ENCODE data around the gene TMCO4.
"Not testable (repeated sequence)": the region's sequence is repeated elsewhere in the genome, so short reads cannot be mapped to it uniquely, and the experiment has no call there.

Gene TMCO4

DNA sequence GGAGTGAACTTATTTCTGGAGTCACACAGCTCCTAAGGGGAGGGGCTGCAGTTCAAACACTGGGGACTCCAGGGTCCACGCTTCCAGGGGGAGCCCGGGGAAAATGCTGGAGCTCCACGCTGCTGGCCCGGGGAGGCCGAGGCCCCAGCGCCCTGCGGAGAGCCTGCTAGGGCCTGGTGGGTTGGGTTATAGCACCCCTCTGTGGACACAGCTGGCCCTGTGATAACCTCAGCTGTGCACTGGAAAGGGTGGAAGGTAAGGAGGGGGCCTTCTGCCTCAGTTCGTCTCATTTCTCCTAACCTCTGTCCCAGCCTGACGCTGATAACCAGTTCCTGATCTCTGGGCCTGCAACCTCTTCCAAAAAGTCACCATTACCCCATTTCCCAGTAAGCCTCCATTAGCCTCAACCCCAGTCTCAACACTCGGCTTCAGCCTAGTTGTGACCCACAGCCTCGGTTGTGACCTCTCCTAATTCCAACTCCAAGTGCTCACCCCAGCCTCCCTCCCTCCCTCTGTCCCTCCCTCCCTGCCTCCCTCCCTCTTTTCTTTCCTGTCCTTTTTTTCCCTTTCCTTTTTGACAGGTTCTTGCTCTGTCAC lies 148.5 kb downstream of the TMCO4 start:
- DNase-seq, result peak; percentile 51 to 56

DNA sequence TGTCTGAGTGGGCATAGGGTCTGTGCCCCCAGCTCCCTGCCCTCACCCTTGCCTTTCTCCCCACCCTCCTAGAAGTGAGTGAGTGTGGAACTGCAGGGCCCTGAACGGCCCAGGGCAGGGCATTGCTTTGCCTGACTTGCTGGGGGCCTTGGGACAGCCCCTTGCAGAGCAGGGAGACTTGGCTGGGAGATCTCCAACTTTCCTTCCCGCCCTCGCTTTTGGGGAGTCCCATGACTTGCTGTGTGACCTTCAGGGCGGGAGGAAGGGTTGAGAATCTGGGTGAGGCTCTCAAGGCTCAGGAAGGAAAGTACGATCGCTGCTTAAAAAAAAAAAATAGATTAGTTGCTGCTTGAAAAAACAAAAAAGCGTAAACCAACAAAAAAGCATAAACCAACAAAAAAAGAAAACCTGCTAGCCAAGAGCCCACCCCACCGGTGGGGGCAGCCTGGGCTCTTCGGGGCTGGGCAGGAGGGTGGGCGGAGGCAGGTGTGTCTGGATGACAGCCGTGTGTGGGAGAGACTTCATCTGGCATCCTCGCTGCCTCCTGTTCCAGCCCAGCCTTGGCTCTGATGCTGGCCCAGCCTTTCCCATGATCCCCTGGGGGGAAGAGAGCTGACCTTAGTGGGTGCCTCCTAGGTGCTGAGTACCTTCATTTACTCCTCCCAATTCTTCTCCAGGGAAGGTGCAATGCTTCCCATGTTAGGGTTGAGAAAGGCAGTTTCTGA lies 149.1 kb downstream of the TMCO4 start:
- DNase-seq, result no peak

DNA sequence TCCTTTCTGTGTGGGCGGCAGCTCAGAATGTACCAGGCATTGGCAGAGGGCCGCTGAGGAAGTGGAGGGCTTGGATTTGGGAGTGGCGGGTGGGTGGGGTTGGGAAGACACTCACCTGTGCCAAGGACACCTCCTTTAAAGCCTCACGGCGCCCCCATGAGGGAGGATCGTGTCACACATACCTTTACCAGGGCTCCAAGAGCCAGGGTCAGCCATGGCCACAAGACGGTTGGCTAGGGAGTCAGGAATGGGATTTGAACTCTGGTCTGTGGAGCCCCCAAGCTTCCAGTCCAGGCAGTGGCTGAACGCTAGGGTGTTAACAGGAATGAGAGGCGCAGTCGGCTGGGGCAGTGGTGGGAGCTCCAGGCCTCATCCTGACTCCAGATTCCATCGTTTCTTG lies 151.0 kb downstream of the TMCO4 start:
- no peak for DNase-seq

DNA sequence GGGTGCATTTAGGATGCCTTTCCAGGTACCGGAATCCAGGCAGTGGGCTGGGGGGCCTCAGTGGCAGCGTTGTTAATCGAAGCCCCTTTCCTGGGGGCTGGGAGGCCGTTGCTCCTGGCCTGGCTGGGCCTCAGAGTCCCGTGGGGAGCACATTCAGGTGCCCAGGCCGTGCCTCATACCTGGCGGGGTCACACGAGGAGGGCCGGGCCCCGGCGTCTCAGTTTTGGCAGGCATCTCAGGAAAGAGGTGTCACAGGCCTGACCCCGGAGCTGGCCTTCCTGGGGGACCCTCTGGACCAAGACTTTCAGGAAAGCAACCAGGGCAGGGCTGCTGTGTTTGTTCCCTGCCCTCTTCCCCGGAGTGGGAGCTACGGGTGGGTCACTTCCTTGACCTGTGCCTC lies 151.5 kb downstream of the TMCO4 start:
- DNase-seq, result no peak

DNA sequence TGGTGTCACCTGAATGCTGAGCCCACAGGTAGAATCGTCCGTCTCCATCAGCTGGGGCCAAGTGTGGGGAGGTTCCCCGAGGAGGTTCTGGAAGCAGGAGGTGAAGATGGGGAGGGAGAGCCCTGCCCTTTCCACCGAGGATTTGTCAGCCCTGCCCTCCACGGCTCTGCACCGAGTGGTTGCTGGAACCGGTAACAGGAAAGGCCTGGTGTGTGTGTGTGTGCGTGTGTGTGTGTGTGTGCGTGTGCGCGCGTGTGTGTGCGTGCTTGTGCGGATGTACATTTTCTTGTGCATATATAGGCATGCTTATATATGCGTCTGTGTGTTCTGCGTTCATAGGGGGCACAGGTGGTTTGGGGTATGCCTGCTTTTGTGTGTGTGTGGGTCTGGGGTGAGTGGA lies 152.1 kb downstream of the TMCO4 start:
- no peak for DNase-seq

DNA sequence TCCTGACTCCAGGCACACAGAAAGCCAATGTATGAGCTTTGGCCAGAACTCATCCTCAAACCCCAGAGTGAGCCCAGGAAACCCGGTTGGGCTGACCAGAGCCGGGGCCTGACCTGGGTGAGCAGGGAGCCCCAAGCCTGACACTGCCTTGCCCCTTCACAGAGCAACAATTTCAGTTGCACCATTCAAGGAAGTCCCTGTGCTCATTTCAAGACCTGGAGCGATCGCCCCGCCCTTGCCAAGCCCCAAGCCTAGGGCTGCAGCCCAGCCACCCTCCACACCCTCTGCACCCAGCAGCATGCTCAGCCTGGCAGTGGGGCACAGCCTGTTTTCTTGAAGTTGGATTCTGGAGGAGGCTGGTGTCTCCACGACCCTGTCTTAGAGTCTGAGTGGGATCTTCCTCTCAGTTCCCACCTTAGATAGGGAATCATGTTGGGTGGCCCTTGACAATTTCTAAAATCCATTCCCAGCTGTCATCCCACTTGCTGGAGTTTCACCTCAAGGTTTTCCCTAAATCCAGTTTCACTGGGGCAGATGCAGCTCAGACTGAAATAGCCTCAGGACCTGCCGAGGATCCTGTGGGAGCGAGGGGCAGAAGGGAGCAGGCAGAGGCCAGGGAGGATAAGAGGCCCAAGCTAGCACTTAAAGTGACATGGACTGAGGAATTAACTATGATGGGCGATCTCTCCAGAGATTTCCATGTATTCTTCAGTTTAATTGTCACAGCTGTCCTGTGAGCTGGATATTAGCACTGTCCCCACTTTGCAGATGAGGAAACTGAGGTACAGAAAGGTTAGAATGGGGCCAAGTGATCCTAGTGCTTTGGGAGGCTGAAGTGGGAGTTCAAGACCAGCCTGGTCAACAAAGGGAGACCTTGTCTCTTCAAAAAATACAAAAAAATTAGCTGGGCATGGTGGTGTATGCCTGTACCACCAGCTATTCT lies 153.1 kb downstream of the TMCO4 start:
- no peak for DNase-seq

DNA sequence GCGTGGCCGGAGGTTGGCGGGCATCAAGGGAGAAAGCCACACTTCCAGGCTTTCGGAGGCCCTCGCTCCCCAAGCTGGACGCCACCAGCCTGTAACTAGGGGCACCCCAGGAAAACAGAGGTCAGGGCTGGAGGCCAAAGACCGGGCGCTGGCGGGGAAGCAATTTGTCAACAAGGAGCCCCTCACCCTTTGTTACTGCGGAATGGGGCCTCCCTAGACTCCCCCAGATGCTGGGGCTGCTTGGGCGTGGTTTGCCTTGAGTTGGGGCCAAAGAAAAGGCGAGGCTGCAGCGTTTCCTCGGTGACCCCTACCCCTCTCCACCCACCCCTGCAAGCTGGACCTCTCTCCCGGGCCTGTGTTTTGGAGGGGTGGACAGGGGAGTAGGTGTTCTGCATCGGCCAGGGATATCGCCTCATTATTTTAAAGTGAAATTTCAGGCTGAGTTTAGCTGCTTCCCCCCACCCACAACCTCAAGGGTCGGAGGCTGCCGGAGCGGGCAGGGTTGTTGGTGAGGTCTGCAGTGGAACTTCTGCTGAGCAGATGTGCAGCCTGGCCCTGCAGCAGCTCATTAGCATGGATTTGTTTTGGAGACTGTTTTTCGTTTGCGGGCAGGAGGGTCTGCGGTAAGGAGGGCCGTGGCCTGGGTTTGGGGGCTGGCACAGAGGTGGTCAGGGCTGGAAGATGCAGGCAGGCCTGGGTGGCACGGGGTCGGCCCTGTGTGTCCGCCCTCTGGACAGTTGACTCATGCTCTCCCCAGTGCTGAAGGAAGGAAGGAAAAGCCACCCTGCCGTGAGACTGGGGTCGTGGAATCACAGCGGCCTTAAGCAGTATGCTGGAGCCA lies 154.1 kb downstream of the TMCO4 start:
- no peak for DNase-seq

DNA sequence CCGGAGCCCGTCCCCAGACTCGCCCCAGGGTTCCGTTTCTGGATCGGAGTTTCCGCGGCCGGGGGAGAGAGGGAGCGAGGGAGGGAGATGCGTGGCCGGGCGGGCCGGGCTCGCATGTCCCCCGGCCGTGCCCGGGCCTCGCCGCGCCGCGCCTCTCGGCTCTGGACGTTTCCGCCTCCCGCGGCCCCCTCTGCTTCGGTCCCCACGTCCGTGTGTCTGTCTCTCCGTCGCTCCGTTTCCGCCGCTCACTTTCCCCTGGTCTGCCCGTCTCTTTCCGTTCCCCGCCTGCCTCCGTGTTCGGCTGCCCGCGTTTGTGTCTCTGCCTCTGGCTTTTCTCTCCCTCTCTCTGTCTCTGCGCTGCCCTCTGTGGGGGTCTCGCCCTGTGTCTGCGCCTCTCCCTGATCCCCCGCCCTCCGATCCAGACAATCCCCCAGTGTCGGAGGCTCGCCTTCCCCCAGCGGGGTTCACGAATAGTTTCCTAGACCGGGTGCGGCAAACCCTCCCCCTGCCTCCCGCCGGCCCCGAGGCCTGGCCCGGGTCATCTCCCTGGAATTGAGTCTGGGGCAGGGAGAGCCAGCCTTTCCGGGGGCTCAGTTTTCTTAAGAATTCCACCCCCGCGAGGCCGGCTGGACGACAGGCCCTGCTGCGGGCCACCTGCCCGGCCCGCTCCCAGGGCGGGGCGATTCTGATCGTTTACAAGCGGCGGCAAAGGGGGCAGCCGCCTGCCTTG lies 154.9 kb downstream of the TMCO4 start:
- no peak for DNase-seq

DNA sequence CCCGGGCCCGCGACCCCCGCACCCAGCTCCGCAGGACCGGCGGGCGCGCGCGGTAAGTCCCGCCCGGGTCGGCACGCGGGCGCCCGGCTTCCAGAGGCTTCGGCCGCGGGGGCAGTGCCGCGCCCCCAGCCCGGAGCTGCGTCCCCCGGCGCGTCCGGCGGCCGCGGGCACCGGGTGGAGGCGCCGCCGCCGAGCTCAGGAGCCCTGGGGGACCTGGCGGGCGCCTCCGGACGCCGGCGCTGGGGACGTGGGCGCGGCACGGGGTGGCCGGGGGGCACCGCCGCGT lies 155.4 kb downstream of the TMCO4 start:
- no peak for DNase-seq

DNA sequence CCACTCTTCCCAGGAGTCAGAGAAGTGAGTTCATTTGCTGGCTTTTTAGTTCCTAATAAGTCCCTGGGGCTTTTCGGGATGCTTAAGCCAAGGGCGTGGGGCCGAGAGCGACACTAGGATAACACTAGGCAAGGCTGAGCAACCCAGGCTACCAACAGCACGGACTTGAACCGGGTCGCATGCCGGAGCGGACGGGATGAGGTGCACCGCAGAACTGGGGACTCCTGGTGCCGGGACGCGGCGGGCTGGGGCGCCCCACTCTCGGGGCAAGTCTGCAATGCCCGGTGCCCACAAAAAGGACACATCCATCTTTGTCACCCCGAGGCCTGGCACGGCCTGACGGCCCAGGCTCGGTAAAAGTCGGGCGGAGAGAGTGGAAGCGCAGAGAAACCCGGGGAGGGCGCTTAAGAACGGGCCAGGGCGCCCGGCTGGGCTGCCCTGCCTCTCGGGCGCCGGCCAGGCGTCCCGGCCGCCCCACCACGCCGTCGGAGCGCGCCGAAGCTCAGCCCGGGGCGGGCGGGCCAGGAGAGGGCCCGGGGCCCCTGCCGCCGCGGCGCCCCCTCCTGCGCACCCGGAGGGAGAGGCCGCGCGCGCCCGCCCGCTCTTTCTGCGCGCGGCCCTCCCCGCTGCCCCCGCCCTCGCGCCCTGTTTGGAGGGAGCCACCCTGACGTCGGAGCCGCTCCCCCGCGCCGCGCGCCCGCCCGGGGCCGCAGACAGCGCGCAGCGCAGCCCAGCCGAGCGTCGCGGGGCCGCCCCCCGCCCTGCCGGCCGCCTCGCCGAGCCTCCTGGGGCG lies 155.9 kb downstream of the TMCO4 start, which contains the start of gene NBL1:
Gene NBL1, plus strand, starts transcription at position 710 of the 793 bp plus-strand sequence. CDS start 10,720 bp downstream, outside the sequence.
- DNase-seq, result no peak

DNA sequence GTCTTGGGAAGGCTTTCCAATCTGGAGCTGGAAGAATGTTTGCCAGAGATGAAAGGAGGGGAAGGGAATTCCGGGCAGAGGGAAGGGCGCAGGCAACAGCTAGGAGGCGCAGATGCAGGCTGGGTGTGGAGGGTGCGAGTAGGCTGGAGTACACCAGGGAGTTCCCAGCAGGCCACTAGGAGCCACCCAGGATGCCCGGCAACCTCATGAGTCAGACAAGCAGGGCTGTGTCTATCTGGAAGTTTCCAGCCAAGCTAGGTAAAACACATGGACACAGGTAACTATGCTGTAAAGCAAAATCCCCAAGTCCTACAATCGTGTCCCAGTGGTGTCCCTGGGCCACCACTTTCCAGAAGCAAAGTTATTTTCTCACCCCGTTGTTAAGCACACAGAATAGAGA lies 156.6 kb downstream of the TMCO4 start:
- peak in 1 of 2 experiments; percentile 20 for DNase-seq

DNA sequence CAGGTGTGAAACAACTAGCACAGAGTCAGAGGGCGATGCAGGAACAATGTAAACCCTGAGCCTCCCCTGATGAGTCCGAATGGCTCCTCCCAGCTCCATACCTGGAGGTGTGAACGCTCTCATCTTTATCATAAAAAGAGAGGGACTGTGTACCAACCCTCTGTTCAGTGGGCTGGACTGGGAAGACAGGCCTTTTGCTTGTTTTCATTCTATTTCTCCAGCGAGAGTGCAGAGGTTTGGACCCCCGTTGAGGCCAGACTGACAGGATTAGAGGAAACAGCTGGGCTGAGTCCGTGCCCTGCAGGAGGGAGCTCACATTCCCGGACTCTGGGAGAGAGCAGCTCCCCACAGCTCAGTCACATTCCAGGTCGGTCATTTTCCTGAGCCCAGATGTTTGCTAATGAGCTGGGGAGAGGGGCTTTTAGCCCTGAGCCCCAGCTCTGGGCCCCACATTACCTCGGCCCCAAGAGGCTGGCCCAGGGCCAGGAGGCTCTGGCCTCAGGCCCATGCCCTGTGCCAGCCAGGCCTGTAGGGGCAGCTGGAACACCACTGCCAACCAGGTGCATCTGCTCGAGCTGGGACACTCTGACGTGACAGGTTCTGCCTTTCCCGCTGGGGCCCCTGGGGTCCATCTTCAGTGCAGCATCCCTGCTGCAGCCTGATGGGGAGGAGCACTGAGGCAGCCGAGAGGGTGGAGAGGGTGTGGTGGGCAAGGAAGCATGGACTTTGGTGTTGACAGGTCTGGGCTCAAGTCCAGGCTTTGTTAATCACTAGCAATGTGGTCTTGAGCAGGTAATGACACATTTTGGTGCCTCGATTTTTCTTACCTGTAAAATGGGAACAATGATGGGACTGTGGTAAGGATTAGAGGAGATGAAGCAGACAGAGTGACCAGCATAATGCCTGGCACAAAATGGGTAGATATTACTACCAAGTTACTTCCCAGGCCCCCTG lies 159.1 kb downstream of the TMCO4 start:
- DNase-seq, result peak; percentile 7 to 70

DNA sequence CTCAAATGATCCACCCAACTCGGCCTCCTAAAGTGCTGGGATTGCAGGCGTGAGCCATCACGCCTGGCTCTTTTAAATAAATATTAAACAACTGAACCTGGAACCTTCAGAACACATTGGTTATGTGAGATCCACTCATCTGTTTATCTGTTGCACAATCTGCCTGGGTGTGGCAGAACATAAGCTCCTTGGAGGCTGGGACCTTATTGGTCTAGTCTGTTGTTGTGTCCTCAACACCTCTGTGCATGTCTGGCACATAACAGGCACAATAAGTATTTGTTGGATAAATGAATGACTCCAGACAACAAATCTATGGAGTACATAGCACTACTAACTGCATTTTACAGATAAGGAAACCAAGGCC lies 159.7 kb downstream of the TMCO4 start:
- DNase-seq, result no peak

DNA sequence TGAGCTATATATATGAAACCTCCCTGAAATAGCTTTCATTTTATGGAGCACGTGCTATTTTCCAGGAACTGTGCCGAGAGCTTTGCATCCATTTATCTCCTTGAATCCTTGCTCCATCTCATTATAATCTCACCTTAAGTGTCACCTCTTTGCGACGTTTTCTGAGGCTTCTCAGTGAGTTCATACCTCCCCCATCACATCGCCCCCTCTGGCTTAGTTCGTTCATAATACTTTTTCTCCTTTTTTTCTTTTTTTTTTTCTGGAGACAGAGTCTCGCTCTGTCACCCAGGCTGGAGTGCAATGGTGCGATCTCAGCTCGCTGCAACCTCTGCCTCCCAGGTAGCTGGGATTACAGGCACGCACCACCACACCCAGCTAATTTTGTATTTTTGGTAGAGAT lies 160.5 kb downstream of the TMCO4 start:
- not testable (repeated sequence) for DNase-seq

DNA sequence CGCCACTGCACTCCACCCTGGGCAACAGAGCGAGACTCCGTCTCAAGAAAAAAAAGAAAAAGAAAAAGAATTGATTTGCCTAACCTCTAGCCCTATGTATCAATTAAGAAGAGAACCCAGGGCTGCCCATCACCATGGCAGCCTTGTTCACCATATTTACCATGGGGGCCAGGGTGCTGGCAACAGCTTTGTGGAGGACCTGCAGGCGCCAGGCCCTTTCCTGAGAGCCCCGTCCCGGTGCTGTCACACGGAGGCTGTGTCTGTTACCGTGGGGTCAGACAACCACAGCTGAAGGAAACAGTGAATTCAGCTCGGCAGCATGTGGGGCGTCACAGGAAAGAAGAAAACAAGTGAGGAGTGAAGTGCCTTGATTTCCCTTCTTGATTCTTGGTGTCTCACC lies 162.1 kb downstream of the TMCO4 start:
- DNase-seq, result no peak

DNA sequence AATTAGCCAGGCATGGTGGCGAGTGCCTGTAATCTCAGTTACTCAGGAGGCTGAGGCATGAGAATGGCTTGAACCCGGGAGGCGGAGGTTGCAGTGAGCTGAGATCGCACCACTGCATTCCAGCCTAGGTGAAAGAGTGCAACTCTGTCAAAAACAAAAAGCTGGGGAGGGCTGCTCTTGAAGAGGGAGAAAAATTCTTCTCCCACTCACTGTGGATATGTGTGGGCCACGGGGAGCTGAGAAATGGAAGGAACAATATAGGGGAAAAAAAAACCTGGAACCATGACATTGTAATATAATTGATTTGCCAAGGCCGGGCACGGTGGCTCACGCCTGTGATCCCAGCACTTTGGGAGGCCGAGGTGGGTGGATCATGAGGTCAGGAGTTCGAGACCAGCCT lies 163.0 kb downstream of the TMCO4 start:
- not testable (repeated sequence) for DNase-seq

DNA sequence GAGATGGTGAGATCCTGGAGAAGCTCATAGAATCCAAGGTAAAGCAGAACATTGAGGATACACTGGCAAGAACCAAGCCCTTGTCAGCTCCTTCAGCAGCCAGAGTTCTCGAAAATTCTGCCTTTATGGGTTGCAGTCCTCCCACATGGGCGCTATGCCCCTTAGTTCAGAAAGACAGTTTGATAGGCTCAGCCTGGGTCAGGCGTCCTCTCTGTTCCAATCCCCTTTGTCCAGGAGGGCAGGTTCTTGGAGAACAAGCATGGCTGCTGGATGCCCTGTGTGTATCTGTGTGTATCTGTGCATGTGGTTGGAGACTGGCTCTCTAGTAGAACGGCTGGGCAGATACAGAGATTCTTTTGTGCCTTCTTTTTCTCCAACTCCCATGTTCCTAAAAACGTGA lies 163.7 kb downstream of the TMCO4 start:
- DNase-seq, result no peak

DNA sequence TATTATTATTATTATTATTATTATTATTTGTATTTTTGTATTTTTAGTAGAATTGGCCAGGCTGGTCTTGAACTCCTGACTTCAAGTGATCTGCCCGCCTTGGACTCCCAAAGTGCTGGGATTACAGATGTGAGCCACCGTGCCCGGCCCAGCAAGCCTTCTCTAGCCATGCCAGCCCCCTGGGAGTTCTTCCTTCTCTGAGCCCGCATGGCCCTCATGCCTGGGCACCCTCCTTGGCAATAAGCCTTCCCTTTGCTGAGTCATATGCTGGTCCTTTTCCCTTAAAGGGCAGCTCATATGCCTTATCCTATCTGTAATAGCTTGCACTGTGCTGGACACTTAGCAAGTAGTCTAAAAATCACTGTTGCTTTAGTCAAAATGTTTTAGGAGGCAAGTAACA lies 164.1 kb downstream of the TMCO4 start:
- no peak for DNase-seq

DNA sequence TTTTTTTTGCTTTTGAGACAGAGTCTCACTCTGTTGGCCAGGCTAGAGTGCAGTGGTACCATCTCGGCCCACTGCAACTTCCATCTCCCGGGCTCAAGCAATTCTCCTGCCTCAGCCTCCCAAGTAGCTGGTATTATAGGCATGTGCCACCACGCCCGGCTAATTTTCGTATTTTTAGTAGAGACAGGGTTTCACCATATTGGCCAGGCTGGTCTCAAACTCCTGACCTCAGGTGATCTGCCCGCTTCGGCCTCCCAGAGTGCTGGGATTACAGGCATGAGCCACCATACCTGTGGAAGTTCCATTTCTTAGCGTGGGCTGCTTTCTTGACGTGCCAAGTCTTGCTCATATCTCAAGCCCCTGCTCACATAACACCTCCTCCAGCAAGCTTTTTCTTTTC lies 164.7 kb downstream of the TMCO4 start:
- not testable (repeated sequence) for DNase-seq

DNA sequence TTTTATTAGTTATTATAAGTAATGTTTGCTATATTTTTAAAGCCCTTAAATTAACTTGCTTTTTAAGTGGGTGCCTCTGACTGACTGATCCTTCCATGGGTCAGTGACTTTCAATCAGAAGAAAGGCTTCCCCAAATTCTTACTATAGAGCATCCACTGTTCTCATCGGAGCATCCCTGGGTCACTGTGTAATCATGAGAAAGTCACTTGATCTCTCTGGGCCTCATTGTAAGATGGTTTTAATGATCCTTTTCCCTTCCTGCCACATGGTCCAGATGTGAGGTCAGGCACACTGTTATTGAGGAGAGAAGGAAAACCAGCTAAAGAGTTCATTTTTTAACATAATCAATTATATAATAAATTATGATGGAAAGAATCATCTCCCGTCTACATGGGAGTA lies 166.6 kb downstream of the TMCO4 start:
- no peak for DNase-seq

Data from SHP77 (cell line).